ENCODE measurements around the gene FGFR2.
"Not testable (repeated sequence)": the region's sequence is repeated elsewhere in the genome, so short reads cannot be mapped to it uniquely, and the experiment has no call there.

The FGFR2 gene

GRCh38 chr10:121590772-121591171, 7.5 kb downstream of the FGFR2 start:
- no peak for DNase-seq (ENCODE audit: low spot score)

- DNase-seq (ENCODE audit: low spot score): no peak
Measured at GRCh38 chr10:121589553-121589952, 8.7 kb downstream of the FGFR2 start.

- no peak for DNase-seq (ENCODE audit: low spot score)
Measured at GRCh38 chr10:121583857-121584256, 14.4 kb downstream of the FGFR2 start.

- DNase-seq (ENCODE audit: low spot score): no peak
Measured at GRCh38 chr10:121583258-121583657, 15.0 kb downstream of the FGFR2 start.

GRCh38 chr10:121580276-121581116, 17.7 kb downstream of the FGFR2 start:
- no peak for DNase-seq (ENCODE audit: low spot score)

- DNase-seq (ENCODE audit: low spot score): no peak
Measured at GRCh38 chr10:121579656-121580055, 18.6 kb downstream of the FGFR2 start.

- no peak for DNase-seq (ENCODE audit: low spot score)
Measured at GRCh38 chr10:121578965-121579364, 19.3 kb downstream of the FGFR2 start.

- no peak for DNase-seq (ENCODE audit: low spot score)
Measured at GRCh38 chr10:121578298-121578697, 19.9 kb downstream of the FGFR2 start.

- no peak for DNase-seq (ENCODE audit: low spot score)
Measured at GRCh38 chr10:121577568-121577967, 20.7 kb downstream of the FGFR2 start.

- no peak for DNase-seq (ENCODE audit: low spot score)
Measured at GRCh38 chr10:121576139-121576538, 22.1 kb downstream of the FGFR2 start.

- no peak for DNase-seq (ENCODE audit: low spot score)
Measured at GRCh38 chr10:121574519-121575166, 23.6 kb downstream of the FGFR2 start.

GRCh38 chr10:121573538-121573941, 24.7 kb downstream of the FGFR2 start:
- DNase-seq (ENCODE audit: low spot score): no peak

GRCh38 chr10:121572859-121573537, 25.2 kb downstream of the FGFR2 start:
- DNase-seq (ENCODE audit: low spot score): no peak

- DNase-seq (ENCODE audit: low spot score): no peak
Measured at GRCh38 chr10:121570315-121570714, 27.9 kb downstream of the FGFR2 start.

GRCh38 chr10:121568275-121568674, 30.0 kb downstream of the FGFR2 start:
- no peak for DNase-seq (ENCODE audit: low spot score)

GRCh38 chr10:121567569-121567968, 30.7 kb downstream of the FGFR2 start:
- no peak for DNase-seq (ENCODE audit: low spot score)

GRCh38 chr10:121566755-121567154, 31.5 kb downstream of the FGFR2 start:
- no peak for DNase-seq (ENCODE audit: low spot score)

GRCh38 chr10:121559326-121560026, 38.8 kb downstream of the FGFR2 start:
- no peak for DNase-seq (ENCODE audit: low spot score)

GRCh38 chr10:121558238-121558637, 40.0 kb downstream of the FGFR2 start:
- DNase-seq (ENCODE audit: low spot score): no peak

- DNase-seq (ENCODE audit: low spot score): no peak
Measured at GRCh38 chr10:121556918-121557573, 41.2 kb downstream of the FGFR2 start.

GRCh38 chr10:121556455-121556854, 41.8 kb downstream of the FGFR2 start:
- DNase-seq (ENCODE audit: low spot score): no peak

GRCh38 chr10:121554916-121555315, 43.3 kb downstream of the FGFR2 start:
- DNase-seq (ENCODE audit: low spot score): not testable (repeated sequence)
